PC-3 (cell line): ENCODE data around the gene ZFHX3. TPM values are rescaled to one million over a fixed set of nuclear protein-coding genes. Genes with fewer than 3 reads are reported as not detected.

ENCODE experiments used
- ATAC-seq: fragments of 200-7000 bp; cut with Tn5 transposase; 2 replicates; pipeline ENCODE4 v1.9.1; 2020; ENCODE audit warnings: mild to moderate bottlenecking, moderate library complexity
- BruUV-seq: library from RNA; stranded (reverse); fragments of 400-500 nt; replicated peaks from 2 replicates; lab custom pipeline; 2021; lab: Mats Ljungman, UMichigan
- CTCF ChIA-PET: fragments of 300-600 bp; sonication (Branson Sonifier 250); formaldehyde crosslinking; loops from one replicate; lab custom pipeline; 2022; ENCODE audit warnings: antibody characterized with exemption; lab: Charles Lee
- POLR2A ChIA-PET: fragments of 300-600 bp; sonication (Branson Sonifier 250); formaldehyde crosslinking; loops from one replicate; lab custom pipeline; 2022; ENCODE audit warnings: antibody characterized with exemption; ENCODE audit not compliant: unreplicated experiment; lab: Charles Lee
- DNase-seq: peaks from one replicate; pipeline ENCODE4 v3.0.0-alpha.2; 2015
- H2AFZ ChIP-seq: fragments of 300-600 bp; sonication (generic); 2 replicates; pipeline ENCODE4 v1.6.0; 2016; ENCODE audit warnings: antibody characterized with exemption, low read length
- H3F3A ChIP-seq: fragments of 300-600 bp; sonication (generic); one replicate; pipeline ENCODE4 v1.6.0; 2017; ENCODE audit warnings: antibody characterized with exemption, low read length, control low read depth, mild to moderate bottlenecking; ENCODE audit not compliant: unreplicated experiment
- H3K27ac ChIP-seq: fragments of 300-600 bp; sonication (generic); 2 replicates; pipeline ENCODE4 v1.5.1; 2016; ENCODE audit warnings: mild to moderate bottlenecking, low read length
- H3K27me3 ChIP-seq: fragments of 300-600 bp; sonication (generic); 2 replicates; pipeline ENCODE4 v1.6.1; 2016; ENCODE audit warnings: low read length, mixed read lengths
- H3K36me3 ChIP-seq: fragments of 300-600 bp; sonication (generic); 2 replicates; pipeline ENCODE4 v1.6.1; 2016; ENCODE audit warnings: low read depth, mixed run types, low read length, mixed read lengths
- H3K4me1 ChIP-seq: fragments of 300-600 bp; sonication (generic); 2 replicates; pipeline ENCODE4 v1.5.1; 2016; ENCODE audit warnings: low read length; ENCODE audit not compliant: insufficient read depth
- H3K4me2 ChIP-seq: fragments of 300-600 bp; sonication (generic); 2 replicates; pipeline ENCODE4 v1.6.0; 2016; ENCODE audit warnings: low read length
- H3K4me3 ChIP-seq: fragments of 300-600 bp; sonication (generic); 2 replicates; pipeline ENCODE4 v1.5.1; 2016; ENCODE audit warnings: mild to moderate bottlenecking, low read length, mixed read lengths
- H3K79me2 ChIP-seq: fragments of 300-600 bp; sonication (generic); 2 replicates; pipeline ENCODE4 v1.6.1; 2017; ENCODE audit warnings: low read length, mixed read lengths
- H3K9ac ChIP-seq: fragments of 300-600 bp; sonication (generic); 2 replicates; pipeline ENCODE4 v1.6.0; 2016; ENCODE audit warnings: mild to moderate bottlenecking, low read length
- H3K9me2 ChIP-seq: fragments of 300-600 bp; sonication (generic); replicated peaks from 2 replicates; pipeline ENCODE4 v1.6.1; 2016; ENCODE audit warnings: mixed run types, low read length, mixed read lengths
- H3K9me3 ChIP-seq: fragments of 300-600 bp; sonication (generic); 2 replicates; pipeline ENCODE4 v1.6.1; 2016; ENCODE audit warnings: low read length, mixed read lengths
- H4K20me1 ChIP-seq: fragments of 300-600 bp; sonication (generic); 2 replicates; pipeline ENCODE4 v1.6.1; 2016; ENCODE audit warnings: low read length, mixed read lengths
- CTCF ChIP-seq: fragments of 300-600 bp; sonication (generic); conservative IDR thresholded peaks from 2 replicates; pipeline ENCODE4 v1.5.1; 2017; ENCODE audit warnings: antibody characterized with exemption, low read depth, mild to moderate bottlenecking, low read length
- EZH2 ChIP-seq: fragments of 300-600 bp; sonication (generic); IDR thresholded peaks from one replicate; pipeline ENCODE4 v1.6.1; 2017; ENCODE audit warnings: antibody characterized with exemption, mild to moderate bottlenecking, low read length; ENCODE audit not compliant: unreplicated experiment
- EZH2phosphoT487 ChIP-seq: fragments of 300-600 bp; sonication (generic); IDR thresholded peaks from 2 replicates; pipeline ENCODE4 v1.6.1; 2018; ENCODE audit warnings: mild to moderate bottlenecking, antibody characterized with exemption, low read length, borderline replicate concordance
- intact Hi-C: fragments of 100-400 bp; cut with micrococcal nuclease; formaldehyde crosslinking; loops from 2 replicates; pipeline ENCODE4 v1.9.0; 2023
- total RNA-seq: library from RNA; depleted of rRNA; stranded (reverse); fragments of >200 nt; gene quantifications from 2 replicates; pipeline ENCODE4 v1.2.3, GENCODE V29; 2014

Gene ZFHX3
- total RNA-seq, 1 experiment from 2014 or later: 3.5 TPM

GRCh38 chr16:72926177-72927070 is 121.5 kb downstream of the ZFHX3 start:
- H4K20me1 ChIP-seq: no peaks in the 10 kb centered on the region
- ATAC-seq (no peak), DNase-seq (no peak)
- peaks cover 35% of the 10 kb centered on the region for H3K79me2 ChIP-seq
- CTCF ChIA-PET: no interaction called here
- POLR2A ChIA-PET: no interaction called here
- H3K27me3 ChIP-seq: no peaks in the 10 kb centered on the region
- no peaks in the 10 kb centered on the region for H3K9me2 ChIP-seq
- intact Hi-C loops: loop anchor here (5.0 kb wide), 2 partner anchors 49 to 121 kb away; partner anchors contain the start of gene ZFHX3
- H3K9ac ChIP-seq: peak overlapping the region; percentile 67
- H3F3A ChIP-seq: no peaks in the 10 kb centered on the region
- no peak overlapping the region for H2AFZ ChIP-seq
- no TSS peak for BruUV-seq
- TF ChIP-seq EZH2 (no peak), CTCF (no peak), EZH2phosphoT487 (no peak)
- peak overlapping the region; percentile 92 for H3K27ac ChIP-seq
- H3K4me1 ChIP-seq: peaks cover 34% of the 10 kb centered on the region
- H3K4me2 ChIP-seq: peak overlapping the region; percentile 85
- no peaks in the 10 kb centered on the region for H3K36me3 ChIP-seq
- no peak overlapping the region for H3K4me3 ChIP-seq
- no peaks in the 10 kb centered on the region for H3K9me3 ChIP-seq

- Histone ChIP-seq H3K9me3 (no peaks in the 10 kb centered on the region), H3K4me1 (peaks cover 26% of the 10 kb centered on the region), H2AFZ (no peak overlapping the region), H4K20me1 (no peaks in the 10 kb centered on the region), H3F3A (no peaks in the 10 kb centered on the region), H3K36me3 (no peaks in the 10 kb centered on the region), H3K9ac (no peak overlapping the region), H3K79me2 (peaks cover 35% of the 10 kb centered on the region), H3K9me2 (no peaks in the 10 kb centered on the region), H3K27me3 (no peaks in the 10 kb centered on the region), H3K27ac (no peak overlapping the region), H3K4me3 (no peak overlapping the region), H3K4me2 (no peak overlapping the region)
- no peak for ATAC-seq
- CTCF ChIA-PET: no interaction called here
- POLR2A ChIA-PET: no interaction called here
- TF ChIP-seq EZH2phosphoT487: no peak
- intact Hi-C loops: loop anchor here (5.0 kb wide), 2 partner anchors 48 to 122 kb away; partner anchors contain the start of gene ZFHX3
- no TSS peak for BruUV-seq
- no peak for DNase-seq
These were observed 122.3 kb downstream of the ZFHX3 start for GRCh38 chr16:72925631-72925979.

- Histone ChIP-seq H3K79me2 (peaks cover 35% of the 10 kb centered on the region), H4K20me1 (no peaks in the 10 kb centered on the region), H3K4me2 (no peak overlapping the region), H3K9me3 (no peaks in the 10 kb centered on the region), H3F3A (no peaks in the 10 kb centered on the region), H3K27ac (no peak overlapping the region), H3K27me3 (no peaks in the 10 kb centered on the region), H3K4me3 (no peak overlapping the region), H3K9me2 (no peaks in the 10 kb centered on the region), H3K9ac (no peak overlapping the region), H2AFZ (no peak overlapping the region), H3K4me1 (peaks cover 26% of the 10 kb centered on the region), H3K36me3 (no peaks in the 10 kb centered on the region)
- ATAC-seq (no peak), DNase-seq (peak; percentile 22)
- intact Hi-C loops: loop anchor here (5.0 kb wide), 2 partner anchors 48 to 122 kb away; partner anchors contain the start of gene ZFHX3
- ChIA-PET CTCF (no interaction called here), POLR2A (no interaction called here)
- BruUV-seq: no TSS peak
- TF ChIP-seq EZH2phosphoT487: no peak
- no peak for TF ChIP-seq CTCF
- no peak for TF ChIP-seq EZH2
These were observed 122.8 kb downstream of the ZFHX3 start for GRCh38 chr16:72924927-72925630.
